Measurements from ENCODE around the gene DPY19L3. TPM values are rescaled to one million over a fixed set of nuclear protein-coding genes. Genes with fewer than 3 reads are reported as not detected.

DPY19L3 gene
- total and polyA plus RNA-seq, 2 donors (not counting 1 experiment from before 2014, with no cell fraction given) = 18.8 to 24.2 TPM

DNA sequence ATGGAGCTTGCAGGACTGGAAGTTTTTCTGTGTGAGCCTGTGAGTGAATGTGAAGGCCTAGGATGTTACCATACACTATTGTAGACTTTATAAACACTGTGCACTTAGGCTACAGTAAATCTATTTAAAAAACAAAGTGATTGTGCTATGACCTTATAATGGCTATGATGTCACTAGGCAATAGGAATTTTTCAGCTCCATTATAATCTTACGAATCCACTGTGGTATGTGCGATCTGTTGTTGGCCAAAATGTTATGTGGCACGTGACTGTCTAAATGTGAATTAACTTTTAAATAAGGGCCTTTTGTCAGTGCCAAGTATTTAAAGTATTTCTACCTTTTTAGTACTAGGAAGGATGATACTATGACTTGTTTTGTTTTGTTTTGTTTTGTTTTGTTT lies 54.9 kb downstream of the DPY19L3 start:
- no peak overlapping the region for H3K9ac ChIP-seq (ENCODE audit: insufficient read depth, low read length)
- no peak for TF ChIP-seq EZH2 (IDR thresholded peaks at IDR 0.05; ENCODE audit: low read length, missing control alignments)
- TF ChIP-seq, protein P1, sequence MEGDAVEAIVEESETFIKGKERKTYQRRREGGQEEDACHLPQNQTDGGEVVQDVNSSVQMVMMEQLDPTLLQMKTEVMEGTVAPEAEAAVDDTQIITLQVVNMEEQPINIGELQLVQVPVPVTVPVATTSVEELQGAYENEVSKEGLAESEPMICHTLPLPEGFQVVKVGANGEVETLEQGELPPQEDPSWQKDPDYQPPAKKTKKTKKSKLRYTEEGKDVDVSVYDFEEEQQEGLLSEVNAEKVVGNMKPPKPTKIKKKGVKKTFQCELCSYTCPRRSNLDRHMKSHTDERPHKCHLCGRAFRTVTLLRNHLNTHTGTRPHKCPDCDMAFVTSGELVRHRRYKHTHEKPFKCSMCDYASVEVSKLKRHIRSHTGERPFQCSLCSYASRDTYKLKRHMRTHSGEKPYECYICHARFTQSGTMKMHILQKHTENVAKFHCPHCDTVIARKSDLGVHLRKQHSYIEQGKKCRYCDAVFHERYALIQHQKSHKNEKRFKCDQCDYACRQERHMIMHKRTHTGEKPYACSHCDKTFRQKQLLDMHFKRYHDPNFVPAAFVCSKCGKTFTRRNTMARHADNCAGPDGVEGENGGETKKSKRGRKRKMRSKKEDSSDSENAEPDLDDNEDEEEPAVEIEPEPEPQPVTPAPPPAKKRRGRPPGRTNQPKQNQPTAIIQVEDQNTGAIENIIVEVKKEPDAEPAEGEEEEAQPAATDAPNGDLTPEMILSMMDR (conservative IDR thresholded peaks at IDR 0.05 in 1 of 2, IDR thresholded peaks at IDR 0.05 in 1 of 2; ENCODE audit: low read depth in 1 of 2, low read length in 2 of 2) = no peak
- H3K27me3 ChIP-seq (ENCODE audit: control insufficient read depth, insufficient read depth, low read length) = no peaks in the 10 kb centered on the region
- DNase-seq (ENCODE audit: low read depth in 2 of 2) = no peak
- H3K27ac ChIP-seq (ENCODE audit: insufficient read depth, low read length) = no peak overlapping the region
- H3K4me2 ChIP-seq (ENCODE audit: extremely low read depth, insufficient read depth, low read length) = no peak overlapping the region
- H4K20me1 ChIP-seq (ENCODE audit: control insufficient read depth, extremely low read depth, insufficient read depth, low read length) = no peaks in the 10 kb centered on the region
- H3K9me3 ChIP-seq (ENCODE audit: control insufficient read depth, insufficient read depth, low read depth, low read length) = no peaks in the 10 kb centered on the region
- H2AFZ ChIP-seq (ENCODE audit: low read length) = no peak overlapping the region
- peaks cover 3% of the 10 kb centered on the region for H3K36me3 ChIP-seq (ENCODE audit: control insufficient read depth, insufficient read depth, low read length)
- no peaks in the 10 kb centered on the region for H3K79me2 ChIP-seq (ENCODE audit: control insufficient read depth, insufficient read depth, low read length)
- no peak overlapping the region for H3K4me3 ChIP-seq (replicated peaks in 1 of 4; ENCODE audit: control extremely low read depth in 1 of 4, insufficient read depth in 1 of 4, low read depth in 3 of 4, low read length in 4 of 4)
- H3K4me1 ChIP-seq (ENCODE audit: control insufficient read depth, extremely low read depth, insufficient read depth, low read length) = no peaks in the 10 kb centered on the region

DNA sequence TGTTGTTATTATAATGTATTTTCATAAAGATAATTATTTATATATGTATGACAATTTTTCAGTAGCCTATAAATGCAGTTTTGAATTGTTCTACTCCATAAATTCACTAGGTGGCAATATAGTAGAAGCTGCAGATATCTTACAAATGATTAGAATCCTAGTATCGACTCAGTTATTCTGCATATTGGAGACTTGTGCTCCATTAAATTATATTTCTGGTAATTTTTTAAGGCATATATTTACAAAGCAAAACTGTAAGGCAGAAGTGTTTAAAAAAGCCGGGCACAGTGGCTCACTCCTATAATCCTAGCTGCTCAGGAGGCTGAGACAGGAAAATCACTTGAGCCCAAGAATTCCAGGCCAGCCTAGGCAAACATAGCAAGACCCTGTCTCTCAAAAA lies 58.7 kb downstream of the DPY19L3 start:
- Histone ChIP-seq H3K79me2 (ENCODE audit: control insufficient read depth, insufficient read depth, low read length) (no peaks in the 10 kb centered on the region), H2AFZ (ENCODE audit: low read length) (no peak overlapping the region), H3K27ac (ENCODE audit: insufficient read depth, low read length) (no peak overlapping the region), H3K4me2 (ENCODE audit: extremely low read depth, insufficient read depth, low read length) (no peak overlapping the region), H3K9me3 (ENCODE audit: control insufficient read depth, insufficient read depth, low read depth, low read length) (no peaks in the 10 kb centered on the region), H3K4me1 (ENCODE audit: control insufficient read depth, extremely low read depth, insufficient read depth, low read length) (no peaks in the 10 kb centered on the region), H4K20me1 (ENCODE audit: control insufficient read depth, extremely low read depth, insufficient read depth, low read length) (no peaks in the 10 kb centered on the region), H3K36me3 (ENCODE audit: control insufficient read depth, insufficient read depth, low read length) (peaks cover 1% of the 10 kb centered on the region), H3K4me3 (replicated peaks in 1 of 4; ENCODE audit: control extremely low read depth in 1 of 4, insufficient read depth in 1 of 4, low read depth in 3 of 4, low read length in 4 of 4) (no peak overlapping the region), H3K27me3 (ENCODE audit: control insufficient read depth, insufficient read depth, low read length) (no peaks in the 10 kb centered on the region), H3K9ac (ENCODE audit: insufficient read depth, low read length) (no peak overlapping the region)
- TF ChIP-seq, protein P1 (conservative IDR thresholded peaks at IDR 0.05 in 1 of 2, IDR thresholded peaks at IDR 0.05 in 1 of 2; ENCODE audit: low read depth in 1 of 2, low read length in 2 of 2) = peak in 1 of 2 donors; percentile 41
- no peak for TF ChIP-seq EZH2 (IDR thresholded peaks at IDR 0.05; ENCODE audit: low read length, missing control alignments)
- peak in 1 of 2 donors; percentile 42 for DNase-seq (ENCODE audit: low read depth in 2 of 2)

DNA sequence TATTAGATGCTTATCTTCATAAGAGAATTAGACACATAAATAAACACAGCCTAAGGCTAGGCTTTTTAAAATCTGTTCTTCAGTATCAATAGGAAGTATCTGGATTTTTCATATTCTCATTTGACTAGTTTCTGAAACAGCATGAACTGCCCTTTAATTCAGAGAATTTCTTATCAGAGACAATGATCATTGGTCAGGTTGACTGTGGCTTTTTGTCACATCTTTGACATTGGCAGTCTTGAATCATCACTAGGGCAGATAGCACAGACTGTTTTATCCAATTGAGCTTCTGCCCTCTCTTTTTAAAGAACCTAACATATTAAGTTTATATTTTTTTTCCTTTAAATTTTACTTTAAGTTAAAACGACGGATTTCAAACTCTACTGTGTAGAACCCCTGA lies 59.6 kb downstream of the DPY19L3 start:
- H3K9me3 ChIP-seq (ENCODE audit: control insufficient read depth, insufficient read depth, low read depth, low read length) = no peaks in the 10 kb centered on the region
- no peak overlapping the region for H3K4me3 ChIP-seq (replicated peaks in 1 of 4; ENCODE audit: control extremely low read depth in 1 of 4, insufficient read depth in 1 of 4, low read depth in 3 of 4, low read length in 4 of 4)
- no peaks in the 10 kb centered on the region for H3K27me3 ChIP-seq (ENCODE audit: control insufficient read depth, insufficient read depth, low read length)
- TF ChIP-seq EZH2 (IDR thresholded peaks at IDR 0.05; ENCODE audit: low read length, missing control alignments) = no peak
- TF ChIP-seq, protein P1 (conservative IDR thresholded peaks at IDR 0.05 in 1 of 2, IDR thresholded peaks at IDR 0.05 in 1 of 2; ENCODE audit: low read depth in 1 of 2, low read length in 2 of 2) = no peak
- no peak overlapping the region for H3K4me2 ChIP-seq (ENCODE audit: extremely low read depth, insufficient read depth, low read length)
- no peak for DNase-seq (ENCODE audit: low read depth in 2 of 2)
- H3K79me2 ChIP-seq (ENCODE audit: control insufficient read depth, insufficient read depth, low read length) = no peaks in the 10 kb centered on the region
- H3K9ac ChIP-seq (ENCODE audit: insufficient read depth, low read length) = no peak overlapping the region
- H2AFZ ChIP-seq (ENCODE audit: low read length) = no peak overlapping the region
- H3K4me1 ChIP-seq (ENCODE audit: control insufficient read depth, extremely low read depth, insufficient read depth, low read length) = no peaks in the 10 kb centered on the region
- H4K20me1 ChIP-seq (ENCODE audit: control insufficient read depth, extremely low read depth, insufficient read depth, low read length) = no peaks in the 10 kb centered on the region
- no peak overlapping the region for H3K27ac ChIP-seq (ENCODE audit: insufficient read depth, low read length)
- H3K36me3 ChIP-seq (ENCODE audit: control insufficient read depth, insufficient read depth, low read length) = no peaks in the 10 kb centered on the region

All from fibroblast of lung (primary cell).